Left lung (tissue), 10 donors: ENCODE measurements around the gene PLXNB1. TPM values are rescaled to one million over a fixed set of nuclear protein-coding genes. Genes with fewer than 3 reads are reported as not detected.
A peak's percentile ranks its signal among the peaks of the same experiment; 100 is the strongest.

Experiments
- ATAC-seq: fragments of 200-7000 bp; cut with Tn5 transposase; one replicate; pipeline ENCODE4 v1.9.1; 2020; ENCODE audit warnings: moderate library complexity
- DNase-seq, 4 donors: peaks; one replicate each; pipeline ENCODE4 v3.0.0-alpha.2; 2013 to 2020
- H3K27ac ChIP-seq, 2 donors: fragments of 200-600 bp; sonication (generic) in 1 of 2; one replicate each; pipeline versions ENCODE4 v1.5.0 to v1.8.0; 2020 to 2021
- H3K27me3 ChIP-seq, 2 donors: fragments of 200-600 bp; sonication (generic) in 1 of 2; one replicate each; pipeline versions ENCODE4 v1.5.0 to v1.8.0; 2020 to 2021
- H3K36me3 ChIP-seq, 2 donors: fragments of 200-600 bp; sonication (generic) in 1 of 2; one replicate each; pipeline versions ENCODE4 v1.5.0 to v1.8.0; 2020 to 2021
- H3K4me1 ChIP-seq, 2 donors: fragments of 200-600 bp; one replicate each; pipeline ENCODE4 v1.8.0; 2021
- H3K4me3 ChIP-seq, 2 donors: fragments of 200-600 bp; sonication (generic) in 1 of 2; one replicate each; pipeline versions ENCODE4 v1.5.0 to v1.8.0; 2020 to 2021; ENCODE audit warnings: mild to moderate bottlenecking in 1 of 2
- H3K9me3 ChIP-seq, 2 donors: fragments of 200-600 bp; sonication (generic) in 1 of 2; one replicate each; pipeline versions ENCODE4 v1.5.0 to v1.8.0; 2020 to 2021
- intact Hi-C, 2 donors: fragments of 100-400 bp; cut with DNase I; formaldehyde crosslinking; loops; one replicate each; pipeline versions ENCODE4 v1.11.2 to v1.14.2; 2022
- polyA plus RNA-seq, 6 donors: library from polyadenylated mRNA; unstranded; fragments of 120-200 nt; gene quantifications; one replicate each; pipeline ENCODE4 v1.2.1, GENCODE V29; 2013; ENCODE audit not compliant: insufficient read length in 6 of 6
- total RNA-seq, 2 donors: library from RNA; stranded (reverse); fragmentation: NEBNext Ultra II Directional; extraction: Animal tissue kit (Norgen Biotek cat#: 25700); gene quantifications; one replicate each; pipeline ENCODE4 v1.2.1, GENCODE V29; 2021
- TF ChIP-seq, protein P1 (sequence below), 2 donors: fragments of 200-600 bp; sonication (generic) in 1 of 2; IDR thresholded peaks; one replicate each; pipeline versions ENCODE4 v1.5.0 to v1.8.0; 2021; ENCODE audit warnings: antibody characterized with exemption in 2 of 2
- donor health status: DM: no; HTN: yes; CAD: no.
- donor health status: DM: no; HTN: no; CAD: no.

PLXNB1 gene
- total and polyA plus RNA-seq, 8 donors: 65.0 to 161 (median 109) TPM

DNA sequence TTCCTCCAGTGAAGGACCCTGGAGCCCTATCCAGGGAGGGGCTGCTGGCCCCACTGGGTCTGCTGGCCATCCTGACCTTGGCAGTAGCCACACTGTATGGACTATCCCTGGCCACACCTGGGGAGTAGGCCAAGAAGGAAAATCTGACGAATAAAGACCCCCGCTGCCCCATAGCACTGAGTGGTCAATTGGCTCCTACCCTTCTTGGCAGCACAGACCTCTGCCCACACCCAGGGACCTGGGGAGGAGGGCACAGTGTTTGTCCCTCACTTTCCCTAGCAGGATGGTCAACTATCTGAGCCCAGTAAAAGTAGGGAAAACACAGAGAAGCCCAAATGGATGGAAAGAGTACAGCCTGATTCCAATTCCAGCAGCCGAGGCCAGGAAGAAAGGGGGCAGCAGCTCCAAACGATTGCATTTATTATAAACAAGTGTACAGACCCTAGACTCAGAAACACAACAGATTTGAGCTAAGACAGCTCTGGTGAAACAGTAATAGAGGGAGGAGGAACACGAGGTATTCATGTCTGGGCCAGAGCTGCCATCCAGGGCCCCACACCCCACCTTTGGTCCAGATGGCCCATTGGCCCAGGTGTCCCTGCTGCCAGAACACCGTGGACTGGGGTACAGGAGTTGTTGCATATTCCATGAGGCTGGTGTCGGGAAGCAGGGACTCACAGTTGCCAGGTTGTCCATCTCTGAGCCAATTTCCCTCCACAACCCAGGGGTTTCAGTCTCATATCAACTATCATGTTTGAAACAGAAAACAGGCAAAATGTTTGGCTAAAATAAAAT lies 37.8 kb upstream of the PLXNB1 start:
- ATAC-seq (no peak), DNase-seq (no peak)
- peak overlapping the region; percentile 100 for H3K27ac ChIP-seq
- intact Hi-C loops: loop anchor here (5.0 to 10.0 kb wide), 3 partner anchors 35 to 85 kb away; partner anchors contain the start of gene SHISA5 (in 1 of the 2)
- peaks cover 0 to 55% of the 10 kb centered on the region in 2 donors for H3K36me3 ChIP-seq
- TF ChIP-seq, protein P1, sequence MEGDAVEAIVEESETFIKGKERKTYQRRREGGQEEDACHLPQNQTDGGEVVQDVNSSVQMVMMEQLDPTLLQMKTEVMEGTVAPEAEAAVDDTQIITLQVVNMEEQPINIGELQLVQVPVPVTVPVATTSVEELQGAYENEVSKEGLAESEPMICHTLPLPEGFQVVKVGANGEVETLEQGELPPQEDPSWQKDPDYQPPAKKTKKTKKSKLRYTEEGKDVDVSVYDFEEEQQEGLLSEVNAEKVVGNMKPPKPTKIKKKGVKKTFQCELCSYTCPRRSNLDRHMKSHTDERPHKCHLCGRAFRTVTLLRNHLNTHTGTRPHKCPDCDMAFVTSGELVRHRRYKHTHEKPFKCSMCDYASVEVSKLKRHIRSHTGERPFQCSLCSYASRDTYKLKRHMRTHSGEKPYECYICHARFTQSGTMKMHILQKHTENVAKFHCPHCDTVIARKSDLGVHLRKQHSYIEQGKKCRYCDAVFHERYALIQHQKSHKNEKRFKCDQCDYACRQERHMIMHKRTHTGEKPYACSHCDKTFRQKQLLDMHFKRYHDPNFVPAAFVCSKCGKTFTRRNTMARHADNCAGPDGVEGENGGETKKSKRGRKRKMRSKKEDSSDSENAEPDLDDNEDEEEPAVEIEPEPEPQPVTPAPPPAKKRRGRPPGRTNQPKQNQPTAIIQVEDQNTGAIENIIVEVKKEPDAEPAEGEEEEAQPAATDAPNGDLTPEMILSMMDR (IDR thresholded peaks at IDR 0.05): no peak
- peaks cover 35 to 78% of the 10 kb centered on the region in 2 donors for H3K4me1 ChIP-seq
- H3K4me3 ChIP-seq: peak overlapping the region in 1 of 2 donors; percentile 71
- no peaks in the 10 kb centered on the region for H3K9me3 ChIP-seq
- H3K27me3 ChIP-seq: no peaks in the 10 kb centered on the region

DNA sequence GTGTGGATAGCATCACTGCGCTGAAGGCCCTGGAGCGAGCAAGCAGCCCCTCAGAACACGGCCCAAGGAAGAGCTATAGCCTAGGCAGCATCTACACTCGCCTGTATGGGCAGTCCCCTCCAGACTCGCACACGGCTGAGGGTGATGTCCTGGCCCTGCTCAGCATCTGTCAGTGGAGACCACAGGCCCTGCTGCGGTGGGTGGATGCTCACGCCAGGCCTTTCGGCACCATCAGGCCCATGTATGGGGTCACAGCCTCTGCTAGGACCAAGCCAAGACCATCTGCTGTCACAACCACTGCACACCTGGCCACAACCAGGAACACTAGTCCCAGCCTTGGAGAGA lies 37.2 kb upstream of the PLXNB1 start:
- peak overlapping the region; percentile 100 for H3K27ac ChIP-seq
- ATAC-seq (no peak), DNase-seq (no peak)
- peaks cover 34 to 72% of the 10 kb centered on the region in 2 donors for H3K4me1 ChIP-seq
- peak overlapping the region; percentile 46 to 71 for H3K4me3 ChIP-seq
- peaks cover 0 to 58% of the 10 kb centered on the region in 2 donors for H3K36me3 ChIP-seq
- TF ChIP-seq, protein P1 (IDR thresholded peaks at IDR 0.05): no peak
- intact Hi-C loops: loop anchor here (5.0 to 10.0 kb wide), 3 partner anchors 35 to 85 kb away; partner anchors contain the start of gene SHISA5 (in 1 of the 2)
- H3K27me3 ChIP-seq: no peaks in the 10 kb centered on the region
- H3K9me3 ChIP-seq: no peaks in the 10 kb centered on the region

DNA sequence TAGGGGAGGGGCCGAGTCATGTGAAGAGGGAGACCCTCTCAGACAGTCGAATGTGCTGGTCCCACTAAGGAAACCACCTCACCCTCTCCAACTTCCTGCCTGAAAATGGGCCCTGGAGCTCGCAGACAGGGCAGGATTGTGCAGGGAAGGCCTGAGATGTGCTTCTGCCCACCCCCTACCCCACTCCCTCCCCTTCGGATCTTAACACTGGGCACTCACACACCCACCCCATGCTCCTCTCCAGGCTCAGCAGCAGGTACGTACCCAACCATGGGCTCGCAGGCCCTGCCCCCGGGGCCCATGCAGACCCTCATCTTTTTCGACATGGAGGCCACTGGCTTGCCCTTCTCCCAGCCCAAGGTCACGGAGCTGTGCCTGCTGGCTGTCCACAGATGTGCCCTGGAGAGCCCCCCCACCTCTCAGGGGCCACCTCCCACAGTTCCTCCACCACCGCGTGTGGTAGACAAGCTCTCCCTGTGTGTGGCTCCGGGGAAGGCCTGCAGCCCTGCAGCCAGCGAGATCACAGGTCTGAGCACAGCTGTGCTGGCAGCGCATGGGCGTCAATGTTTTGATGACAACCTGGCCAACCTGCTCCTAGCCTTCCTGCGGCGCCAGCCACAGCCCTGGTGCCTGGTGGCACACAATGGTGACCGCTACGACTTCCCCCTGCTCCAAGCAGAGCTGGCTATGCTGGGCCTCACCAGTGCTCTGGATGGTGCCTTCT lies 36.7 kb upstream of the PLXNB1 start:
- Histone ChIP-seq H3K4me1 (peaks cover 28 to 66% of the 10 kb centered on the region in 2 donors), H3K27me3 (no peaks in the 10 kb centered on the region), H3K9me3 (no peaks in the 10 kb centered on the region), H3K27ac (peak overlapping the region; percentile 100), H3K36me3 (peaks cover 0 to 61% of the 10 kb centered on the region in 2 donors), H3K4me3 (peak overlapping the region; percentile 46 to 71)
- DNase-seq: peak in 1 of 4 donors; percentile 44
- ATAC-seq: peak; percentile 7
- intact Hi-C loops: loop anchor here (5.0 to 10.0 kb wide), 3 partner anchors 36 to 86 kb away; partner anchors contain the start of gene SHISA5 (in 1 of the 2)
- TF ChIP-seq, protein P1 (IDR thresholded peaks at IDR 0.05): no peak

DNA sequence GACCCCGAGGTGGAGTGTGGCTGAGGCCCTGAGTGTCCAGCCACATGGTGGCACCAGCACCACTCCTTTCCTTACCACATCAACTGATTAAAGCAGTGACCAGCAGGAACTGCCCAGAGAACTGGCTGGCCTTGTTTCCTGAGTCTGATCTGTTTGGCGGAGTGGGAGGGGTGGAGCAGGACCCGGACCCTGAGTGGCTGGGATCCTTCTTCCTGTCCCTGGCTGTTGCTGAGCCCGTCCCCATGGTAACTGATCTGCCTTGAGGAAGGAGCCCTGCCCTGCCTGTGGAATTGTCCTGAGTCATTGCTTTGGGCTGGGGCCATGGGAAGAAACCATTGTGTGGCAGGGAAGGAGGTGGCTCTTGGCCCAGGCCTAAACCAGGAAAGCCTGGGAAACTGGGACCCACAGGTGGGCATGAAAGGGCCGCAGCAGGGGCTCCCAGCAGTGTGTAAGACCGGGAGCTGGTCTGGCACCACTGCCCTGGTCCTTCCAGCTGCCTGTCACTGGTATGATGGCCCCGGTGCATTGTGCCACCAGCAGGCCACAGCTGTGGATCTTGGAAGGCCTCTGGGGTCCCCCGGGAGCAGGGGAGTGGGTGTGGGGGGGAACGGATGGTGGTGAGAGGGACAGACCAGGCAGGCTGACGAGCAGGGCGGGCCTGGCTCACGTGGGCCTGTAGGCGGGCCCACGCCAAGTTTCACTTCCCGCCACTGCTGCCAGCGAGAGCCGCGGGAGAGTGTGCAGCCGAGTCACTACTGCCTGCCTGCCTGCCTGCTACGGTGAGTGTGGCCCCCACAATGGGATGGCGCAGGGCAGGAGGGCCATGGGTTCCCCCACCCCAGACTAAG lies 35.9 kb upstream of the PLXNB1 start:
- Histone ChIP-seq H3K27ac (peak overlapping the region; percentile 100), H3K27me3 (no peaks in the 10 kb centered on the region), H3K36me3 (peaks cover 0 to 69% of the 10 kb centered on the region in 2 donors), H3K4me1 (peaks cover 28 to 58% of the 10 kb centered on the region in 2 donors), H3K9me3 (no peaks in the 10 kb centered on the region), H3K4me3 (peak overlapping the region; percentile 46 to 71)
- ATAC-seq (peak; percentile 96), DNase-seq (peak; percentile 96 to 99 (median 98))
- intact Hi-C loops: loop anchor here (5.0 to 10.0 kb wide), 3 partner anchors 37 to 87 kb away; partner anchors contain the start of gene SHISA5 (in 1 of the 2)
- TF ChIP-seq, protein P1 (IDR thresholded peaks at IDR 0.05): peak; percentile 52 to 70
